Measurements from ENCODE around the gene SLC39A2.

- TF ChIP-seq, protein P1, sequence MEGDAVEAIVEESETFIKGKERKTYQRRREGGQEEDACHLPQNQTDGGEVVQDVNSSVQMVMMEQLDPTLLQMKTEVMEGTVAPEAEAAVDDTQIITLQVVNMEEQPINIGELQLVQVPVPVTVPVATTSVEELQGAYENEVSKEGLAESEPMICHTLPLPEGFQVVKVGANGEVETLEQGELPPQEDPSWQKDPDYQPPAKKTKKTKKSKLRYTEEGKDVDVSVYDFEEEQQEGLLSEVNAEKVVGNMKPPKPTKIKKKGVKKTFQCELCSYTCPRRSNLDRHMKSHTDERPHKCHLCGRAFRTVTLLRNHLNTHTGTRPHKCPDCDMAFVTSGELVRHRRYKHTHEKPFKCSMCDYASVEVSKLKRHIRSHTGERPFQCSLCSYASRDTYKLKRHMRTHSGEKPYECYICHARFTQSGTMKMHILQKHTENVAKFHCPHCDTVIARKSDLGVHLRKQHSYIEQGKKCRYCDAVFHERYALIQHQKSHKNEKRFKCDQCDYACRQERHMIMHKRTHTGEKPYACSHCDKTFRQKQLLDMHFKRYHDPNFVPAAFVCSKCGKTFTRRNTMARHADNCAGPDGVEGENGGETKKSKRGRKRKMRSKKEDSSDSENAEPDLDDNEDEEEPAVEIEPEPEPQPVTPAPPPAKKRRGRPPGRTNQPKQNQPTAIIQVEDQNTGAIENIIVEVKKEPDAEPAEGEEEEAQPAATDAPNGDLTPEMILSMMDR (IDR thresholded peaks at IDR 0.05), result no peak
- no peak for TF ChIP-seq POLR2A (IDR thresholded peaks at IDR 0.05)
- TF ChIP-seq POLR2AphosphoS5 (IDR thresholded peaks at IDR 0.05), result peak; percentile 20
Measured at GRCh38 chr14:20986811-20987210, 12.3 kb upstream of the SLC39A2 start.
